ENCODE data around the gene IL10RB. TPM values are rescaled to one million over a fixed set of nuclear protein-coding genes. Genes with fewer than 3 reads are reported as not detected.

Gene IL10RB
- total and polyA plus RNA-seq, 2 of the 8 experiments (the other 6 are each of a cell fraction or from before 2014, with no cell fraction given) = 2.7 to 3.2 TPM

GRCh38 chr21:33278721-33279120, 12.6 kb downstream of the IL10RB start:
- H4K20me1 ChIP-seq (replicated peaks in 1 of 2; ENCODE audit: control insufficient read depth in 1 of 2, insufficient read depth in 2 of 2, low read length in 2 of 2) = no peaks in the 10 kb centered on the region
- H3K27me3 ChIP-seq (replicated peaks in 1 of 4; ENCODE audit: control insufficient read depth in 3 of 4, extremely low read depth in 1 of 4, insufficient read depth in 3 of 4, low read length in 3 of 4) = no peaks in the 10 kb centered on the region
- no peak overlapping the region for H2BK20ac ChIP-seq (ENCODE audit: low read length)
- no peaks in the 10 kb centered on the region for H3K9me3 ChIP-seq (ENCODE audit: insufficient read depth in 2 of 2, low read depth in 1 of 2, low read length in 1 of 2)
- no peak overlapping the region for H2BK5ac ChIP-seq (ENCODE audit: low read depth, low read length)
- H3K18ac ChIP-seq (ENCODE audit: extremely low read depth, low read length) = no peak overlapping the region
- H2BK12ac ChIP-seq (ENCODE audit: low read depth, low read length) = no peak overlapping the region
- H4K5ac ChIP-seq (ENCODE audit: insufficient read length, low read depth, low read length) = no peak overlapping the region
- H3K4me1 ChIP-seq (replicated peaks in 1 of 4; ENCODE audit: control insufficient read depth in 3 of 4, insufficient read depth in 4 of 4, low read length in 3 of 4) = no peaks in the 10 kb centered on the region
- H2AFZ ChIP-seq (ENCODE audit: low read length) = no peak overlapping the region
- H3K56ac ChIP-seq (replicated peaks; ENCODE audit: insufficient read length, low read depth, low read length) = no peak overlapping the region
- no peak overlapping the region for H2AK5ac ChIP-seq (ENCODE audit: low read depth, low read length)
- WGBS, 2 experiments (ENCODE audit: extremely low coverage in 1 of 2, insufficient coverage in 1 of 2, insufficient read length in 1 of 2, insufficient replicate concordance in 2 of 2, low coverage in 1 of 2, low lambda C conversion rate in 2 of 2, missing lambda C conversion rate in 1 of 2) = 83% methylated on average over 2 of the region's 2 CpGs; no CpG with 5 or more reads in 1 of the 2 experiments
- no peak overlapping the region for H2BK15ac ChIP-seq (ENCODE audit: low read length)
- POLR2A ChIA-PET (ENCODE audit: partially characterized antibody) = interaction anchor here (0.9 to 1.1 kb wide), 2 partner anchors 12 to 92 kb away, joined by 3 to 4 read pairs; partner anchors contain the start of gene IL10RB
- H3K79me1 ChIP-seq (ENCODE audit: low read depth, low read length) = no peaks in the 10 kb centered on the region
- H3K4me2 ChIP-seq (ENCODE audit: insufficient read depth in 1 of 2, low read depth in 2 of 2, low read length in 2 of 2) = no peak overlapping the region
- H3K23ac ChIP-seq (ENCODE audit: insufficient read length) = no peak overlapping the region
- H4K91ac ChIP-seq (replicated peaks; ENCODE audit: insufficient read length, low read length) = no peak overlapping the region
- no peak overlapping the region for H3K4ac ChIP-seq (replicated peaks; ENCODE audit: insufficient read length, low read depth, low read length)
- no peak for DNase-seq (ENCODE audit: low read depth in 1 of 2, low spot score in 2 of 2)
- no peak overlapping the region for H4K8ac ChIP-seq (ENCODE audit: extremely low read depth, insufficient read depth, low read length)
- CTCF ChIA-PET (ENCODE audit: partially characterized antibody) = interaction anchor here (0.5 kb wide), 1 partner anchor 62 kb away, joined by 4 read pairs; no protein-coding TSS in a partner anchor
- no peaks in the 10 kb centered on the region for H3K79me2 ChIP-seq (ENCODE audit: control insufficient read depth in 1 of 2, insufficient read depth in 2 of 2, low read length in 2 of 2)
- no peaks in the 10 kb centered on the region for H3K23me2 ChIP-seq (ENCODE audit: low read depth, low read length)
- no peak for FAIRE-seq
- H3K9ac ChIP-seq (replicated peaks in 1 of 4; ENCODE audit: extremely low read depth in 1 of 4, low read depth in 3 of 4, low read length in 3 of 4) = no peak overlapping the region
- TF ChIP-seq FOSL1 (IDR thresholded peaks at IDR 0.05; ENCODE audit: insufficient read depth, low read depth, low read length) (no peak), KDM4A (IDR thresholded peaks at IDR 0.05; ENCODE audit: low read depth, low read length, severe bottlenecking) (no peak), SP2 (IDR thresholded peaks at IDR 0.05; ENCODE audit: low read length) (no peak), CEBPB (IDR thresholded peaks at IDR 0.05; ENCODE audit: low read depth, low read length) (no peak), SIX5 (IDR thresholded peaks at IDR 0.05; ENCODE audit: low read depth, low read length) (no peak), CBX8 (IDR thresholded peaks at IDR 0.05; ENCODE audit: borderline replicate concordance, low read depth, low read length) (no peak), CREB1 (IDR thresholded peaks at IDR 0.05) (no peak), GABPA (IDR thresholded peaks at IDR 0.05; ENCODE audit: borderline replicate concordance, insufficient read depth, low read length) (no peak), SIRT6 (IDR thresholded peaks at IDR 0.05; ENCODE audit: low read length) (no peak), HDAC2 (IDR thresholded peaks at IDR 0.05; ENCODE audit: borderline replicate concordance in 1 of 2, low read depth in 2 of 2, low read length in 2 of 2) (no peak)
- H3K14ac ChIP-seq (ENCODE audit: insufficient read length) = no peak overlapping the region
- no peak overlapping the region for H2BK120ac ChIP-seq (replicated peaks; ENCODE audit: low read depth, low read length)
- no peaks in the 10 kb centered on the region for H3K36me3 ChIP-seq (ENCODE audit: control insufficient read depth in 2 of 4, insufficient read depth in 4 of 4, low read length in 3 of 4)
- no peak overlapping the region for H3K27ac ChIP-seq (ENCODE audit: low read depth, low read length)
- H3K4me3 ChIP-seq (ENCODE audit: extremely low read depth in 1 of 4, insufficient read depth in 2 of 4, low read depth in 3 of 4, low read length in 4 of 4) = no peak overlapping the region

Measured in H1 (cell line).